Liver (tissue), 3 donors: ENCODE measurements around the gene MYO16.

Experiments
- EGR1 ChIP-seq, 2 donors: IDR thresholded peaks; 2 replicates each; pipeline ENCODE4 v1.6.1; 2016 to 2018; ENCODE audit warnings: antibody characterized with exemption in 2 of 2, low read depth in 2 of 2
- GABPA ChIP-seq, 2 donors: IDR thresholded peaks in 1 of 2; conservative IDR thresholded peaks in 1 of 2; 2 replicates each; pipeline ENCODE4 v1.6.1; 2016; ENCODE audit warnings: antibody characterized with exemption in 2 of 2, mild to moderate bottlenecking in 1 of 2, moderate library complexity in 1 of 2
- TF ChIP-seq, protein P1 (sequence below): fragments of 150-350 bp; IDR thresholded peaks from 2 replicates; pipeline ENCODE4 v1.5.1; 2017; ENCODE audit warnings: improper control_type of control experiment, low read depth, low read length; ENCODE audit not compliant: missing input control
- TF ChIP-seq, protein P2 (sequence below): IDR thresholded peaks from 2 replicates; pipeline ENCODE4 v1.6.1; 2016; ENCODE audit warnings: antibody characterized with exemption
- donor health status: healthy.
- donor health status: healthy.

DNA sequence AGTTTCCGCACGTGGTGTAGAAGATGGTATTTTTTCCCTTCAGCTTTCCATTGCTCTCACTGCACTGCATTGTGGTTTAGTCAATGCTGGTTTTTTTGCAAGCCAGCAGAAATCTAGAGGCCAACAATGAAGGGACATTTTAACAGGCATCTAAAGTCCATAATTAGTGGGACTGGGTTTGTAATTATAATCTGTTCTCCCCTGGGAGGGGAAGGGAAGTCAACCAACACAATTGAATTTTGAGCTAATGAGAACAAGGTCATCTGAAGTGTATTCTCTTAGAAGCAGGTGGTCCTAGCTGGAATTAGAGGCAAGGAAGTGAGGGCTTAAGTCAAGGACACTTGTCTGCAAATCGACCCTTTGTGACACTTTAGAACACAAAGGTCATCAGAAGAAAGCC lies 156.4 kb downstream of the MYO16 start:
- TF ChIP-seq, protein P1, sequence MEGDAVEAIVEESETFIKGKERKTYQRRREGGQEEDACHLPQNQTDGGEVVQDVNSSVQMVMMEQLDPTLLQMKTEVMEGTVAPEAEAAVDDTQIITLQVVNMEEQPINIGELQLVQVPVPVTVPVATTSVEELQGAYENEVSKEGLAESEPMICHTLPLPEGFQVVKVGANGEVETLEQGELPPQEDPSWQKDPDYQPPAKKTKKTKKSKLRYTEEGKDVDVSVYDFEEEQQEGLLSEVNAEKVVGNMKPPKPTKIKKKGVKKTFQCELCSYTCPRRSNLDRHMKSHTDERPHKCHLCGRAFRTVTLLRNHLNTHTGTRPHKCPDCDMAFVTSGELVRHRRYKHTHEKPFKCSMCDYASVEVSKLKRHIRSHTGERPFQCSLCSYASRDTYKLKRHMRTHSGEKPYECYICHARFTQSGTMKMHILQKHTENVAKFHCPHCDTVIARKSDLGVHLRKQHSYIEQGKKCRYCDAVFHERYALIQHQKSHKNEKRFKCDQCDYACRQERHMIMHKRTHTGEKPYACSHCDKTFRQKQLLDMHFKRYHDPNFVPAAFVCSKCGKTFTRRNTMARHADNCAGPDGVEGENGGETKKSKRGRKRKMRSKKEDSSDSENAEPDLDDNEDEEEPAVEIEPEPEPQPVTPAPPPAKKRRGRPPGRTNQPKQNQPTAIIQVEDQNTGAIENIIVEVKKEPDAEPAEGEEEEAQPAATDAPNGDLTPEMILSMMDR, result no peak
- TF ChIP-seq, protein P2, sequence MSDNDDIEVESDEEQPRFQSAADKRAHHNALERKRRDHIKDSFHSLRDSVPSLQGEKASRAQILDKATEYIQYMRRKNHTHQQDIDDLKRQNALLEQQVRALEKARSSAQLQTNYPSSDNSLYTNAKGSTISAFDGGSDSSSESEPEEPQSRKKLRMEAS, result no peak
- no peak for TF ChIP-seq GABPA (IDR thresholded peaks at IDR 0.05 in 1 of 2, conservative IDR thresholded peaks at IDR 0.05 in 1 of 2)
- TF ChIP-seq EGR1 (IDR thresholded peaks at IDR 0.05; ENCODE audit: low read depth in 2 of 2), result no peak
